ENCODE results near the gene CRTC1.

Gene CRTC1

DNA sequence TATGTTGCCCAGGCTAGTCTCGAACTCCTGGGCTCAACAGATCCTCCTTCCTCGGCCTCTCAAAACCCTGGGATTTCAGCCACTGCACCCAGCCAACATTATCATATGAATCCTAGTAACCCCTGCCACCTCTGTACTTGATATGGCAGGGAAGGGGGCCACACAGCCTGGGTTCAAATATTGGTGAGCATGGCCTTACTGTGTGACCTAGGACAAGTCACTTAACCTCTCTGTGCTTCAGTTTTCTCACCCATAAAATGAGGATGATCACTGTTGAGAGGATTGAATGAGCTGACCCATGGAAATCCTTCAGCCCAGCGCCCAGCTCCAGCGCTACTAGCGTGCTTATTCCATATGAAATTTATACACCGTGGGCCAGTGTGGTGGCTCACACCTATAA lies 111.2 kb downstream of the CRTC1 start:
- no peak overlapping the region for H3K9ac ChIP-seq (ENCODE audit: low read depth, low read length)
- no peaks in the 10 kb centered on the region for H3K36me3 ChIP-seq (ENCODE audit: insufficient read depth, low read length)
- H3K4me1 ChIP-seq (ENCODE audit: insufficient read depth, low read length): no peaks in the 10 kb centered on the region
- H3K79me2 ChIP-seq (ENCODE audit: insufficient read depth, low read length): no peaks in the 10 kb centered on the region
- H3K27ac ChIP-seq (ENCODE audit: low read length): no peak overlapping the region
- no peaks in the 10 kb centered on the region for H3K27me3 ChIP-seq (ENCODE audit: insufficient read depth, low read length, poor library complexity)
- H4K20me1 ChIP-seq (ENCODE audit: insufficient read depth, low read length): no peaks in the 10 kb centered on the region
- H3K9me3 ChIP-seq (ENCODE audit: insufficient read depth, low read length, severe bottlenecking): no peaks in the 10 kb centered on the region
- no peak overlapping the region for H2AFZ ChIP-seq (ENCODE audit: low read depth, low read length)
- no peak for ATAC-seq (ENCODE audit: insufficient read depth, low read depth)
- no peak for DNase-seq
- no peak overlapping the region for H3K4me2 ChIP-seq (ENCODE audit: insufficient read depth, low read length)
- no peak for TF ChIP-seq EZH2 (IDR thresholded peaks at IDR 0.05; ENCODE audit: borderline replicate concordance, low read depth, low read length, severe bottlenecking)
- TF ChIP-seq, protein P1, sequence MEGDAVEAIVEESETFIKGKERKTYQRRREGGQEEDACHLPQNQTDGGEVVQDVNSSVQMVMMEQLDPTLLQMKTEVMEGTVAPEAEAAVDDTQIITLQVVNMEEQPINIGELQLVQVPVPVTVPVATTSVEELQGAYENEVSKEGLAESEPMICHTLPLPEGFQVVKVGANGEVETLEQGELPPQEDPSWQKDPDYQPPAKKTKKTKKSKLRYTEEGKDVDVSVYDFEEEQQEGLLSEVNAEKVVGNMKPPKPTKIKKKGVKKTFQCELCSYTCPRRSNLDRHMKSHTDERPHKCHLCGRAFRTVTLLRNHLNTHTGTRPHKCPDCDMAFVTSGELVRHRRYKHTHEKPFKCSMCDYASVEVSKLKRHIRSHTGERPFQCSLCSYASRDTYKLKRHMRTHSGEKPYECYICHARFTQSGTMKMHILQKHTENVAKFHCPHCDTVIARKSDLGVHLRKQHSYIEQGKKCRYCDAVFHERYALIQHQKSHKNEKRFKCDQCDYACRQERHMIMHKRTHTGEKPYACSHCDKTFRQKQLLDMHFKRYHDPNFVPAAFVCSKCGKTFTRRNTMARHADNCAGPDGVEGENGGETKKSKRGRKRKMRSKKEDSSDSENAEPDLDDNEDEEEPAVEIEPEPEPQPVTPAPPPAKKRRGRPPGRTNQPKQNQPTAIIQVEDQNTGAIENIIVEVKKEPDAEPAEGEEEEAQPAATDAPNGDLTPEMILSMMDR (IDR thresholded peaks at IDR 0.05; ENCODE audit: borderline replicate concordance, extremely low read depth, low read length, poor library complexity, severe bottlenecking): no peak
- no peak overlapping the region for H3K4me3 ChIP-seq (ENCODE audit: low read depth in 1 of 2, low read length in 2 of 2)

DNA sequence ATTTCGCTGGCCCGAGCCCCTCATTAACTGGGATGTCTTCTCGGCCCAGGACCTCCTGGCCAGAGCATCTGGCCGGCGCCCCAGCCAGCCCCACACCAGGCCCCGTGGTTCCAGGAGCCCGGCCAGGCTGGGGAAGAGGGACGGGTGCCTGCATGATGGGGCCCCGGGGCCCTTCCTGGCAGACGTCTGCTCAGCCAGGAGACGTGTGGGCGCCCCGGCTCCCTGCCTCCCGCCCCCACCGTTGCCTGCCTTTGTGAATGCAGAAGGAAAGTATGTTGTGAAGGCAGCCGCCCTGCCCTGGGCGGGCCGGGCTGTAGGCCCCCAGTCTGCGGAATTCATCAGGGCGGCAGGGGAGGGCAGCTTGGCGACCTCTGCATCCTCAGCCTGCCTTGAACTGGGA lies 112.1 kb downstream of the CRTC1 start:
- TF ChIP-seq, protein P1 (IDR thresholded peaks at IDR 0.05; ENCODE audit: borderline replicate concordance, extremely low read depth, low read length, poor library complexity, severe bottlenecking): no peak
- no peak for TF ChIP-seq EZH2 (IDR thresholded peaks at IDR 0.05; ENCODE audit: borderline replicate concordance, low read depth, low read length, severe bottlenecking)
- ATAC-seq (ENCODE audit: insufficient read depth, low read depth) (no peak), DNase-seq (no peak)
- H4K20me1 ChIP-seq (ENCODE audit: insufficient read depth, low read length): no peaks in the 10 kb centered on the region; the same call in 1 of the 2 replicates
- H3K27me3 ChIP-seq (ENCODE audit: insufficient read depth, low read length, poor library complexity): no peaks in the 10 kb centered on the region
- H2AFZ ChIP-seq (ENCODE audit: low read depth, low read length): no peak overlapping the region
- no peak overlapping the region for H3K4me2 ChIP-seq (ENCODE audit: insufficient read depth, low read length)
- H3K9ac ChIP-seq (ENCODE audit: low read depth, low read length): no peak overlapping the region
- no peaks in the 10 kb centered on the region for H3K36me3 ChIP-seq (ENCODE audit: insufficient read depth, low read length)
- H3K9me3 ChIP-seq (ENCODE audit: insufficient read depth, low read length, severe bottlenecking): no peaks in the 10 kb centered on the region
- H3K79me2 ChIP-seq (ENCODE audit: insufficient read depth, low read length): no peaks in the 10 kb centered on the region
- no peaks in the 10 kb centered on the region for H3K4me1 ChIP-seq (ENCODE audit: insufficient read depth, low read length)
- no peak overlapping the region for H3K27ac ChIP-seq (ENCODE audit: low read length)
- H3K4me3 ChIP-seq (ENCODE audit: low read depth in 1 of 2, low read length in 2 of 2): no peak overlapping the region

DNA sequence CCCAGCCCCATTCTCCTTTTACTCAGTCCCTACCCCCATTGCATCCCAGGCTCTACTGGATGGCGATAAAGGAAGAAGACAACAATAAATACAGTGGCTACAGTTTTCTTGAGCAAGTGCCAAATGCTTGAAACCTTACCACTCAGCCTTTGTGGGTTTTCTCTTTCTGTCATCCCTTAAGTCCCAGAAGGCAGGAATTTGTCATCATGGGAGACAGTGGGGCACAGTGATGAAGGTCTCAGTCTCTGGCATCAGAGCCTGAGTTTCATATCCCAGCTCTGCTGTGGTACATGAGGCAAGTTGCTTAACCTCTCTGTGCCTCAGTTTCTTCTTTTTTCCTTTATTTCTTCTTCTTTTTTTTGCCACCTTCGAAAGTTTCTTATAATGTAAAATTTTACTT lies 112.8 kb downstream of the CRTC1 start:
- DNase-seq (no peak), ATAC-seq (ENCODE audit: insufficient read depth, low read depth) (no peak)
- H3K4me1 ChIP-seq (ENCODE audit: insufficient read depth, low read length): no peaks in the 10 kb centered on the region
- H3K36me3 ChIP-seq (ENCODE audit: insufficient read depth, low read length): no peaks in the 10 kb centered on the region
- no peak overlapping the region for H3K27ac ChIP-seq (ENCODE audit: low read length)
- no peaks in the 10 kb centered on the region for H3K9me3 ChIP-seq (ENCODE audit: insufficient read depth, low read length, severe bottlenecking)
- no peaks in the 10 kb centered on the region for H3K27me3 ChIP-seq (ENCODE audit: insufficient read depth, low read length, poor library complexity)
- no peak for TF ChIP-seq EZH2 (IDR thresholded peaks at IDR 0.05; ENCODE audit: borderline replicate concordance, low read depth, low read length, severe bottlenecking)
- TF ChIP-seq, protein P1 (IDR thresholded peaks at IDR 0.05; ENCODE audit: borderline replicate concordance, extremely low read depth, low read length, poor library complexity, severe bottlenecking): no peak
- H3K4me3 ChIP-seq (ENCODE audit: low read depth in 1 of 2, low read length in 2 of 2): no peak overlapping the region
- no peaks in the 10 kb centered on the region; the same call in 1 of the 2 replicates for H4K20me1 ChIP-seq (ENCODE audit: insufficient read depth, low read length)
- H3K4me2 ChIP-seq (ENCODE audit: insufficient read depth, low read length): no peak overlapping the region
- H3K9ac ChIP-seq (ENCODE audit: low read depth, low read length): no peak overlapping the region
- H2AFZ ChIP-seq (ENCODE audit: low read depth, low read length): no peak overlapping the region
- no peaks in the 10 kb centered on the region for H3K79me2 ChIP-seq (ENCODE audit: insufficient read depth, low read length)
